Ovary (tissue), 9 donors: ENCODE results near the gene ARID1B. TPM values are rescaled to one million over a fixed set of nuclear protein-coding genes. Genes with fewer than 3 reads are reported as not detected.

Experiments used
- DNase-seq, 5 donors: peaks; one replicate each; pipeline ENCODE4 v3.0.0-alpha.2; 2019 to 2020
- H3K27ac ChIP-seq, 2 donors: fragments of 200-600 bp; one replicate each; pipeline versions ENCODE4 v1.5.1 to v1.8.0; 2019 to 2022
- H3K27me3 ChIP-seq: fragments of 200-600 bp; one replicate; pipeline ENCODE4 v1.8.0; 2022
- H3K36me3 ChIP-seq: fragments of 200-600 bp; sonication (generic); one replicate; pipeline ENCODE4 v1.5.1; 2019
- H3K4me1 ChIP-seq: one replicate; pipeline ENCODE4 v1.8.1; 2013; ENCODE audit warnings: mild to moderate bottlenecking, moderate library complexity; ENCODE audit not compliant: insufficient read depth
- H3K4me3 ChIP-seq: fragments of 200-600 bp; sonication (generic); one replicate; pipeline ENCODE4 v1.5.1; 2017
- H3K9me3 ChIP-seq, 2 donors: fragments of 200-600 bp in 1 of 2; sonication (generic) in 1 of 2; one replicate each; pipeline versions ENCODE4 v1.5.1 to v1.8.1; 2013 to 2019; ENCODE audit warnings: mild to moderate bottlenecking in 1 of 2, moderate library complexity in 1 of 2
- CTCF ChIP-seq, 3 donors: fragments of 450-650 bp in 2 of 3; fragments of 200-600 bp in 1 of 3; IDR thresholded peaks; one replicate each; pipeline versions ENCODE4 v1.5.1 to v1.8.0; 2016 to 2022; ENCODE audit warnings: antibody characterized with exemption in 3 of 3, mild to moderate bottlenecking in 1 of 3
- EP300 ChIP-seq: sonication (generic); formaldehyde crosslinking; IDR thresholded peaks from one replicate; pipeline ENCODE4 v1.6.1; 2017; ENCODE audit warnings: antibody characterized with exemption
- POLR2A ChIP-seq: fragments of 450-650 bp; IDR thresholded peaks from one replicate; pipeline ENCODE4 v1.6.1; 2017; ENCODE audit warnings: antibody characterized with exemption, mild to moderate bottlenecking, moderate library complexity
- WGBS, 3 donors: extraction: QIAGEN DNeasy Blood & Tissue Kit in 1 of 3; methylation state at CpG; one replicate each; pipeline versions ENCODE4 v1.1.5 to v1.1.7; 2013 to 2017; 5-methylcytosine and 5-hydroxymethylcytosine counted together
- intact Hi-C, 4 donors: fragments of 100-400 bp; cut with DNase I; formaldehyde crosslinking; loops; one replicate each; pipeline versions ENCODE4 v1.11.0 to v1.15.1; 2022 to 2023
- polyA plus RNA-seq, 2 donors: library from polyadenylated mRNA; stranded (reverse); fragments of 200-250 nt in 1 of 2; fragments of 350-450 nt in 1 of 2; fragmentation: Illumina TruSeq in 1 of 2; extraction: RNeasy Lipid Tissue Mini Kit (QIAGEN cat#74804) in 1 of 2; gene quantifications; one replicate each; pipeline ENCODE4 v1.2.3, GENCODE V29; 2013 to 2014
- total RNA-seq, 7 donors: library from RNA; depleted of rRNA in 2 of 7; stranded (reverse); fragments of >200 nt in 2 of 7; fragmentation: NEBNext Ultra II Directional in 3 of 7; extraction: Animal tissue kit (Norgen Biotek cat#: 25700) in 3 of 7; gene quantifications; one replicate each; pipeline versions ENCODE4 v1.1.0 to v1.2.4, GENCODE V29; 2016 to 2023
- donor health status: DM: no; HTN: no; CAD: no; lungs with moderate emphysema.
- donor health status: DM: no; HTN: no; CAD: no.
- donor health status: Bipolar disorder and iron deficiency.
- donor health status: DM: yes; HTN: yes; CAD: no.
- donor health status: DM: no; HTN: no; CAD: no.
- donor health status: DM: yes; HTN: yes; CAD: no.

ARID1B gene
- total and polyA plus RNA-seq, 9 donors: 33.2 to 144 (median 105) TPM

- no peak overlapping the region for H3K4me3 ChIP-seq
- peak in 1 of 5 donors; percentile 15 for DNase-seq
Observed at GRCh38 chr6:157223021-157223430, 445.8 kb downstream of the ARID1B start.

GRCh38 chr6:157223511-157223910 lies 446.3 kb downstream of the ARID1B start:
- no peak for DNase-seq
- TF ChIP-seq CTCF (IDR thresholded peaks at IDR 0.05) (no peak), POLR2A (no peak), EP300 (no peak)
- no peaks in the 10 kb centered on the region for H3K36me3 ChIP-seq
- H3K4me3 ChIP-seq: no peak overlapping the region
- H3K4me1 ChIP-seq: peaks cover 3% of the 10 kb centered on the region
- no peaks in the 10 kb centered on the region for H3K9me3 ChIP-seq
- intact Hi-C loops: loop anchor here in 2 of 4 donors (10.0 kb wide), 1 partner anchor 51 kb away; no protein-coding TSS in a partner anchor
- H3K27me3 ChIP-seq: no peaks in the 10 kb centered on the region
- no peak overlapping the region for H3K27ac ChIP-seq
- WGBS, 3 donors: 92 to 98% (median 93%) methylated on average over 15 of the region's 15 CpGs

More at GRCh38 chr6:157223021-157223430, 445.8 kb downstream of the ARID1B start:
- H3K9me3 ChIP-seq: no peaks in the 10 kb centered on the region
- TF ChIP-seq EP300: no peak
- TF ChIP-seq POLR2A: no peak
- no peak for TF ChIP-seq CTCF (IDR thresholded peaks at IDR 0.05)
- H3K4me1 ChIP-seq: peaks cover 3% of the 10 kb centered on the region
- WGBS, 3 donors: 86 to 90% (median 88%) methylated on average over 11 of the region's 11 CpGs
- intact Hi-C loops: loop anchor here in 2 of 4 donors (10.0 kb wide), 1 partner anchor 52 kb away; no protein-coding TSS in a partner anchor
- H3K27ac ChIP-seq: no peak overlapping the region
- H3K27me3 ChIP-seq: no peaks in the 10 kb centered on the region
- H3K36me3 ChIP-seq: no peaks in the 10 kb centered on the region

- no peak overlapping the region for H3K27ac ChIP-seq
- peaks cover 3% of the 10 kb centered on the region for H3K4me1 ChIP-seq
- intact Hi-C loops: loop anchor here in 2 of 4 donors (10.0 kb wide), 1 partner anchor 50 kb away; no protein-coding TSS in a partner anchor
Observed at GRCh38 chr6:157224178-157224950, 447.2 kb downstream of the ARID1B start.

More at GRCh38 chr6:157224178-157224950, 447.2 kb downstream of the ARID1B start:
- H3K36me3 ChIP-seq: no peaks in the 10 kb centered on the region
- TF ChIP-seq CTCF (IDR thresholded peaks at IDR 0.05) (no peak), POLR2A (no peak), EP300 (no peak)
- 92 to 94% (median 92%) methylated on average over 33 of the region's 33 CpGs for WGBS, 3 donors
- peak in 2 of 5 donors; percentile 15 to 23 for DNase-seq
- H3K9me3 ChIP-seq: no peaks in the 10 kb centered on the region
- H3K4me3 ChIP-seq: no peak overlapping the region
- no peaks in the 10 kb centered on the region for H3K27me3 ChIP-seq
